ENCODE data around the gene XPC.

XPC gene

GRCh38 chr3:14202874-14203520 lies 24.6 kb upstream of the XPC start:
- DNase-seq (ENCODE audit: low spot score in 2 of 2) (no peak), ATAC-seq (replicated peaks; ENCODE audit: extremely low read depth, poor library complexity, severe bottlenecking) (no peak)
- no peaks in the 10 kb centered on the region for H3K9me3 Mint-ChIP-seq
- H3K4me3 Mint-ChIP-seq: no peak overlapping the region
- no peak overlapping the region for H3K27ac Mint-ChIP-seq (ENCODE audit: low read depth)
- H3K4me1 Mint-ChIP-seq: peaks cover 6% of the 10 kb centered on the region
- no peaks in the 10 kb centered on the region for H3K27me3 Mint-ChIP-seq
- H3K36me3 Mint-ChIP-seq (ENCODE audit: insufficient read depth): peaks cover 17% of the 10 kb centered on the region

DNA sequence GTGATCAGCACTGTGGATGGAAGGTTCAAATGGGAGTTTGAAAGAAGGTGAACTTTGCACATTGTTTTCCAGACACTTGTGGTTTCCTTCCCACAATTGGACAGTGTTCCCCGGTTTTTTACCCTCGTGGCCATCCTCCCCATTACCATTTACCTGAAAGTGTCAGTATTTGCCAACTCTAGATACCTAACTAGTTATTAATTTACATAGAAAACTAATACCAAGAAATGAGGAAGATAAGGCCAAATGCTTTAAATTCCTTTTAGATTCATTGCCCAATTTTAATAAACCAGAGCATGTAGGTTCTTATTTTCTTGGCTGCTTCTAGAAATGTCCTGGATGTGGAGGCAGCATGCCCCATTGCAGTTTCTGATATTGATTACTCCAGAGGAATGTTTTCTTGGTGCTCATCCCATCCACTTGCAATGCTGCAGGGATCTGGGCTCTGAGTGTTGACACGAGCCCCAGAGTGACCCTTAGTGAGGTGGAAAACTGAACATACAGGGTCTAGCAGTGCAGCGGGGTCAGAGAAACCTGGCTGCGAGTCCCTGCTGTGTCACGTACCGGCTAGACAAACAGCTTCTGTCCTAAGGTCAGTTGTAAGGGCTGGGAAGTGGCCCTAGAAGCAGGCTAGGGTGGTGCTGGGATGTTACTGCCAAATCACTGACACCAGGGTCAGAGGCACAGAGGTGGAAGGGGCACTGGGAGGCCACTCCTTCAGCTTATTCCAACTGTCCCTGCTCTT lies 23.7 kb upstream of the XPC start:
- H3K36me3 Mint-ChIP-seq (ENCODE audit: insufficient read depth): peaks cover 25% of the 10 kb centered on the region
- peaks cover 6% of the 10 kb centered on the region for H3K4me1 Mint-ChIP-seq
- no peaks in the 10 kb centered on the region for H3K27me3 Mint-ChIP-seq
- H3K4me3 Mint-ChIP-seq: no peak overlapping the region
- H3K27ac Mint-ChIP-seq (ENCODE audit: low read depth): no peak overlapping the region
- DNase-seq (ENCODE audit: low spot score in 2 of 2) (no peak), ATAC-seq (replicated peaks; ENCODE audit: extremely low read depth, poor library complexity, severe bottlenecking) (no peak)
- H3K9me3 Mint-ChIP-seq: no peaks in the 10 kb centered on the region

- peaks cover 6% of the 10 kb centered on the region for H3K4me1 Mint-ChIP-seq
- no peaks in the 10 kb centered on the region for H3K27me3 Mint-ChIP-seq
- no peaks in the 10 kb centered on the region for H3K9me3 Mint-ChIP-seq
- no peak overlapping the region for H3K4me3 Mint-ChIP-seq
- H3K36me3 Mint-ChIP-seq (ENCODE audit: insufficient read depth): peaks cover 31% of the 10 kb centered on the region
- H3K27ac Mint-ChIP-seq (ENCODE audit: low read depth): no peak overlapping the region
- no peak for ATAC-seq (replicated peaks; ENCODE audit: extremely low read depth, poor library complexity, severe bottlenecking)
- DNase-seq (ENCODE audit: low spot score in 2 of 2): no peak
Observed at GRCh38 chr3:14200841-14201240, 22.4 kb upstream of the XPC start.

- H3K4me1 Mint-ChIP-seq: peaks cover 6% of the 10 kb centered on the region
- H3K27ac Mint-ChIP-seq (ENCODE audit: low read depth): peak overlapping the region; percentile 26
- no peaks in the 10 kb centered on the region for H3K27me3 Mint-ChIP-seq
- no peak overlapping the region for H3K4me3 Mint-ChIP-seq
- ATAC-seq (replicated peaks; ENCODE audit: extremely low read depth, poor library complexity, severe bottlenecking): no peak
- peaks cover 31% of the 10 kb centered on the region for H3K36me3 Mint-ChIP-seq (ENCODE audit: insufficient read depth)
- H3K9me3 Mint-ChIP-seq: no peaks in the 10 kb centered on the region
- no peak for DNase-seq (ENCODE audit: low spot score in 2 of 2)
Observed at GRCh38 chr3:14200276-14200675, 21.9 kb upstream of the XPC start.

DNA sequence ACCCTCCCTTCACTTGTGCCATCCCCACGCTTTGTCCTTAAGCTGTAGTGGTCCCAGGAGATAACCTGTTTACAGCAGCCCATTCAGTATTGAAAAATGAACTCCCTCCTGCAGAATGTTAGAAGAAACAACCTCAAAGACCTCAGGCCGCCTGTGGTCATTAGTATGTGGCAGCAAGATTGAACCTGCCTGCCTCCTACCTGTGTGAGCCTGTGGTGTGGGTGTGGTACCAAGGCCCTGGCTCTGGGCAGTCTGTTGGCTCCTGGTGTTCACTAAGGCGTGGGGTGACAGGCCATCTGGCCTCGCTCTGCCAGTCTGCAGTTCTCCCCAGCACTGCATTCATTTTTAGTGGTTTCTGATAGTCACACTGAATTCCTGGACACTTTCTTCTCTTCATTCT lies 21.2 kb upstream of the XPC start:
- H3K9me3 Mint-ChIP-seq: no peaks in the 10 kb centered on the region
- ATAC-seq (replicated peaks; ENCODE audit: extremely low read depth, poor library complexity, severe bottlenecking) (no peak), DNase-seq (ENCODE audit: low spot score in 2 of 2) (no peak)
- no peaks in the 10 kb centered on the region for H3K27me3 Mint-ChIP-seq
- H3K4me1 Mint-ChIP-seq: peaks cover 6% of the 10 kb centered on the region
- H3K27ac Mint-ChIP-seq (ENCODE audit: low read depth): peak overlapping the region; percentile 26
- no peak overlapping the region for H3K4me3 Mint-ChIP-seq
- H3K36me3 Mint-ChIP-seq (ENCODE audit: insufficient read depth): peaks cover 33% of the 10 kb centered on the region

DNA sequence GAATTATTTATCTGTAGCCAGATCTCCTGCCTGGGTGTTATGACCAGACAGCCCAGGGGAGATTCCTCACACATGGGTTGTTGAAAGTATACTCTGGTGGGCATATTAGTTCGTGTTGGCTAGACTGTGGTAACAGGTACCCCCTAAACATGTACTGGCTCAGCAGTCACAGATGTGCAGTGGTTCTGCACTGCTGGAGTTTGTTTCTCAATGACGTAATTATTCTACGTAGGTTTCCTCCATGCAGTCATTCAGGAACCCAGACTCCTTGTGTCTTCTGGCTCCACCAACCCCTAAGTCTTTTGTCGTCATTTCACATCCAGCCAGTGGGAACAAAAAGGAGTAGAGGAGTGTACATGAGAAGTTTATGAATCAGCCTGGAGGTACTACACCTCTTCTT lies 16.5 kb upstream of the XPC start:
- ATAC-seq (replicated peaks; ENCODE audit: extremely low read depth, poor library complexity, severe bottlenecking) (no peak), DNase-seq (ENCODE audit: low spot score in 2 of 2) (no peak)
- no peak overlapping the region for H3K4me3 Mint-ChIP-seq
- peaks cover 31% of the 10 kb centered on the region for H3K36me3 Mint-ChIP-seq (ENCODE audit: insufficient read depth)
- no peaks in the 10 kb centered on the region for H3K9me3 Mint-ChIP-seq
- H3K27ac Mint-ChIP-seq (ENCODE audit: low read depth): no peak overlapping the region
- no peaks in the 10 kb centered on the region for H3K27me3 Mint-ChIP-seq
- peaks cover 43% of the 10 kb centered on the region for H3K4me1 Mint-ChIP-seq

GRCh38 chr3:14188041-14188754 lies 9.8 kb upstream of the XPC start:
- no peaks in the 10 kb centered on the region for H3K9me3 Mint-ChIP-seq
- H3K27ac Mint-ChIP-seq (ENCODE audit: low read depth): no peak overlapping the region
- ATAC-seq (replicated peaks; ENCODE audit: extremely low read depth, poor library complexity, severe bottlenecking): no peak
- peaks cover 63% of the 10 kb centered on the region for H3K4me1 Mint-ChIP-seq
- no peak overlapping the region for H3K4me3 Mint-ChIP-seq
- H3K27me3 Mint-ChIP-seq: no peaks in the 10 kb centered on the region
- peaks cover 37% of the 10 kb centered on the region for H3K36me3 Mint-ChIP-seq (ENCODE audit: insufficient read depth)
- no peak for DNase-seq (ENCODE audit: low spot score in 2 of 2)

GRCh38 chr3:14186854-14187458 lies 8.6 kb upstream of the XPC start:
- no peaks in the 10 kb centered on the region for H3K9me3 Mint-ChIP-seq
- H3K27me3 Mint-ChIP-seq: no peaks in the 10 kb centered on the region
- no peak for ATAC-seq (replicated peaks; ENCODE audit: extremely low read depth, poor library complexity, severe bottlenecking)
- no peak overlapping the region for H3K4me3 Mint-ChIP-seq
- peaks cover 47% of the 10 kb centered on the region for H3K36me3 Mint-ChIP-seq (ENCODE audit: insufficient read depth)
- DNase-seq (ENCODE audit: low spot score in 2 of 2): no peak
- H3K4me1 Mint-ChIP-seq: peaks cover 61% of the 10 kb centered on the region
- no peak overlapping the region for H3K27ac Mint-ChIP-seq (ENCODE audit: low read depth)

GRCh38 chr3:14183015-14183577 lies 4.7 kb upstream of the XPC start:
- DNase-seq (ENCODE audit: low spot score in 2 of 2) (no peak), ATAC-seq (replicated peaks; ENCODE audit: extremely low read depth, poor library complexity, severe bottlenecking) (no peak)
- Mint-ChIP-seq H3K4me3 (no peak overlapping the region), H3K9me3 (no peaks in the 10 kb centered on the region), H3K27me3 (no peaks in the 10 kb centered on the region), H3K27ac (ENCODE audit: low read depth) (no peak overlapping the region), H3K4me1 (peaks cover 45% of the 10 kb centered on the region), H3K36me3 (ENCODE audit: insufficient read depth) (peaks cover 57% of the 10 kb centered on the region)

- peaks cover 50% of the 10 kb centered on the region for H3K4me1 Mint-ChIP-seq
- no peaks in the 10 kb centered on the region for H3K9me3 Mint-ChIP-seq
- H3K27me3 Mint-ChIP-seq: no peaks in the 10 kb centered on the region
- DNase-seq (ENCODE audit: low spot score in 2 of 2) (no peak), ATAC-seq (replicated peaks; ENCODE audit: extremely low read depth, poor library complexity, severe bottlenecking) (no peak)
- peaks cover 55% of the 10 kb centered on the region for H3K36me3 Mint-ChIP-seq (ENCODE audit: insufficient read depth)
- no peak overlapping the region for H3K27ac Mint-ChIP-seq (ENCODE audit: low read depth)
- H3K4me3 Mint-ChIP-seq: no peak overlapping the region
Observed at GRCh38 chr3:14181253-14181652, 2.9 kb upstream of the XPC start.

GRCh38 chr3:14179795-14180194 lies 1.4 kb upstream of the XPC start:
- Mint-ChIP-seq H3K27me3 (no peaks in the 10 kb centered on the region), H3K36me3 (ENCODE audit: insufficient read depth) (peaks cover 50% of the 10 kb centered on the region), H3K4me3 (peak overlapping the region; percentile 95), H3K27ac (ENCODE audit: low read depth) (peak overlapping the region; percentile 100), H3K9me3 (no peaks in the 10 kb centered on the region), H3K4me1 (peaks cover 65% of the 10 kb centered on the region)
- no peak for ATAC-seq (replicated peaks; ENCODE audit: extremely low read depth, poor library complexity, severe bottlenecking)
- no peak for DNase-seq (ENCODE audit: low spot score in 2 of 2)

GRCh38 chr3:14179114-14179465 lies 689 bp upstream of the XPC start:
- ATAC-seq (replicated peaks; ENCODE audit: extremely low read depth, poor library complexity, severe bottlenecking) (no peak), DNase-seq (ENCODE audit: low spot score in 2 of 2) (no peak)
- peaks cover 48% of the 10 kb centered on the region for H3K36me3 Mint-ChIP-seq (ENCODE audit: insufficient read depth)
- H3K4me1 Mint-ChIP-seq: peaks cover 71% of the 10 kb centered on the region
- no peaks in the 10 kb centered on the region for H3K9me3 Mint-ChIP-seq
- peak overlapping the region; percentile 100 for H3K27ac Mint-ChIP-seq (ENCODE audit: low read depth)
- peak overlapping the region; percentile 95 for H3K4me3 Mint-ChIP-seq
- no peaks in the 10 kb centered on the region for H3K27me3 Mint-ChIP-seq
